ENCODE results near the gene NINJ1. TPM values are rescaled to one million over a fixed set of nuclear protein-coding genes. Genes with fewer than 3 reads are reported as not detected.

NINJ1 gene
- total and polyA plus RNA-seq, 2 of the 13 experiments (the other 11 are each of a cell fraction or from before 2014, with no cell fraction given): 81.2 to 92.1 TPM

GRCh38 chr9:93132946-93133680 is 938 bp downstream of the NINJ1 start (continued):
- TF ChIP-seq STAT6 (CRISPR knock-in tag; IDR thresholded peaks at IDR 0.05; ENCODE audit: borderline replicate concordance) (0 out of 2 replicates have a peak, but pooled peaks have one; percentile 40), MXD3 (CRISPR knock-in tag; IDR thresholded peaks at IDR 0.05) (0 out of 2 replicates have a peak, but pooled peaks have one; percentile 4), RBM39 (IDR thresholded peaks at IDR 0.05; ENCODE audit: low read depth, low read length, poor library complexity, severe bottlenecking) (peak; percentile 84), ZNF280D (CRISPR knock-in tag; IDR thresholded peaks at IDR 0.05) (peak; percentile 35; the same call in 1 of the 2 replicates), ARID4A (CRISPR knock-in tag; IDR thresholded peaks at IDR 0.05; ENCODE audit: borderline replicate concordance) (peak; percentile 75; the same call in 1 of the 2 replicates), E2F2 (CRISPR knock-in tag; IDR thresholded peaks at IDR 0.05; ENCODE audit: borderline replicate concordance) (0 out of 2 replicates have a peak, but pooled peaks have one; percentile 49), ARNTL (CRISPR knock-in tag; IDR thresholded peaks at IDR 0.05) (peak; percentile 49; the same call in 1 of the 2 replicates), THAP8 (CRISPR knock-in tag; IDR thresholded peaks at IDR 0.05; ENCODE audit: borderline replicate concordance) (peak; percentile 63; the same call in 1 of the 2 replicates), MLX (CRISPR knock-in tag; IDR thresholded peaks at IDR 0.05) (0 out of 2 replicates have a peak, but pooled peaks have one; percentile 23), MTF1 (CRISPR knock-in tag; IDR thresholded peaks at IDR 0.05) (no peak), ZNF264 (CRISPR knock-in tag; IDR thresholded peaks at IDR 0.05) (peak; percentile 40; the same call in 1 of the 2 replicates), ZNF510 (CRISPR knock-in tag; IDR thresholded peaks at IDR 0.05; ENCODE audit: low read depth) (0 out of 2 replicates have a peak, but pooled peaks have one; percentile 30), DMAP1 (CRISPR knock-in tag; IDR thresholded peaks at IDR 0.05) (peak; percentile 67; the same call in 1 of the 2 replicates)
